Uterus (tissue), 4 donors: ENCODE results near the gene KCNC1. TPM values are rescaled to one million over a fixed set of nuclear protein-coding genes. Genes with fewer than 3 reads are reported as not detected.

Experiments used
- DNase-seq, 2 donors: peaks; one replicate each; pipeline ENCODE4 v3.0.0-alpha.2; 2019 to 2020
- H3K27ac ChIP-seq, 2 donors: fragments of 200-600 bp; sonication (generic); 1 replicate in 1 of 2; 2 replicates in 1 of 2; pipeline ENCODE4 v1.5.1; 2016 to 2018
- H3K27me3 ChIP-seq, 2 donors: fragments of 200-600 bp; sonication (generic); one replicate each; pipeline ENCODE4 v1.5.1; 2018 to 2019; ENCODE audit warnings: control low read depth in 1 of 2
- H3K36me3 ChIP-seq, 2 donors: fragments of 200-600 bp; sonication (generic); one replicate each; pipeline ENCODE4 v1.5.1; 2019; ENCODE audit warnings: control low read depth in 1 of 2
- H3K4me1 ChIP-seq, 2 donors: fragments of 200-600 bp; sonication (generic); one replicate each; pipeline ENCODE4 v1.5.1; 2018 to 2019; ENCODE audit warnings: control low read depth in 1 of 2
- H3K4me3 ChIP-seq, 2 donors: fragments of 200-600 bp; sonication (generic); 1 replicate in 1 of 2; 2 replicates in 1 of 2; pipeline ENCODE4 v1.5.1; 2018 to 2019; ENCODE audit warnings: mild to moderate bottlenecking in 1 of 2
- H3K9me3 ChIP-seq, 2 donors: fragments of 200-600 bp; sonication (generic); one replicate each; pipeline ENCODE4 v1.5.1; 2019; ENCODE audit warnings: control low read depth in 1 of 2
- POLR2A ChIP-seq, 2 donors: fragments of 450-650 bp; IDR thresholded peaks; one replicate each; pipeline ENCODE4 v1.6.1; 2016; ENCODE audit warnings: antibody characterized with exemption in 2 of 2, mild to moderate bottlenecking in 1 of 2, moderate library complexity in 1 of 2
- intact Hi-C: fragments of 100-400 bp; cut with DNase I; formaldehyde crosslinking; loops from one replicate; pipeline ENCODE4 v1.15.1; 2023; ENCODE audit warnings: low total_unique reads
- total RNA-seq, 4 donors: library from RNA; depleted of rRNA in 3 of 4; stranded (reverse); fragments of >200 nt in 3 of 4; gene quantifications; one replicate each; pipeline versions ENCODE4 v1.1.0 to v1.2.4, GENCODE V29; 2014 to 2023
- TF ChIP-seq, protein P1 (sequence below), 4 experiments: fragments of 200-600 bp in 2 of 4; fragments of 450-650 bp in 2 of 4; sonication (generic) in 2 of 4; IDR thresholded peaks; one replicate each; pipeline ENCODE4 v1.5.1; 2016 to 2019; ENCODE audit warnings: antibody characterized with exemption in 4 of 4, mild to moderate bottlenecking in 2 of 4, moderate library complexity in 1 of 4
- donor health status: DM: yes; HTN: yes; CAD: no.

Gene KCNC1
- total RNA-seq, 4 donors from 2014 or later: 0.41 TPM; not detected in 3

DNA sequence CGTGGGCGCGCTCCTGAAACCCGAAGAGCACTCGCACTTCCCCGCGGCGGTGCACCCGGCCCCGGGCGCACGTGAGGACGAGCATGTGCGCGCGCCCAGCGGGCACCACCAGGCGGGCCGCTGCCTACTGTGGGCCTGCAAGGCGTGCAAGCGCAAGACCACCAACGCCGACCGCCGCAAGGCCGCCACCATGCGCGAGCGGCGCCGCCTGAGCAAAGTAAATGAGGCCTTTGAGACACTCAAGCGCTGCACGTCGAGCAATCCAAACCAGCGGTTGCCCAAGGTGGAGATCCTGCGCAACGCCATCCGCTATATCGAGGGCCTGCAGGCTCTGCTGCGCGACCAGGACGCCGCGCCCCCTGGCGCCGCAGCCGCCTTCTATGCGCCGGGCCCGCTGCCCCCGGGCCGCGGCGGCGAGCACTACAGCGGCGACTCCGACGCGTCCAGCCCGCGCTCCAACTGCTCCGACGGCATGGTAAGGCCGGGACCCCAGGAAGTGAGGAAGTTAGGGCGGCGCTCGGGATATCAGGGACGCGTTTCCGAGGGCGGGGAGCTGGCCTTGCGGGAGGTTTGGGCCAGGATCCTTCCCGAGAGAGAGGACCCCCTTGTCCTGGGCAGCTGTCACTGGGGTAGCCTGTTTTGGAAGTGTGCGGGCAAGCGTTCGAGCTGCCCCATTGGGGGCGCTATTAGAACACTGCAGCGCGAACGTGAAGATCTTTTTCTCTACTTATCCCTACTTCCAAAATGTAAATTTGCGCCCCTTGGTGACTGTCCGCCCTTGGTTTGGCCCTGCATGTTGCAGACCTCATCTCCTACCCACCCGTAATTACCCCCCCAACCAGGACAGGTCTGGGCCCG lies 14.4 kb upstream of the KCNC1 start:
- Histone ChIP-seq H3K4me3 (no peak overlapping the region), H3K36me3 (no peaks in the 10 kb centered on the region), H3K9me3 (no peaks in the 10 kb centered on the region), H3K4me1 (peaks cover 0 to 14% of the 10 kb centered on the region in 2 donors), H3K27ac (no peak overlapping the region), H3K27me3 (peaks cover 0 to 21% of the 10 kb centered on the region in 2 donors)
- intact Hi-C loops: no loop called here
- DNase-seq: no peak
- no peak for TF ChIP-seq POLR2A (IDR thresholded peaks at IDR 0.05)
- TF ChIP-seq, protein P1, sequence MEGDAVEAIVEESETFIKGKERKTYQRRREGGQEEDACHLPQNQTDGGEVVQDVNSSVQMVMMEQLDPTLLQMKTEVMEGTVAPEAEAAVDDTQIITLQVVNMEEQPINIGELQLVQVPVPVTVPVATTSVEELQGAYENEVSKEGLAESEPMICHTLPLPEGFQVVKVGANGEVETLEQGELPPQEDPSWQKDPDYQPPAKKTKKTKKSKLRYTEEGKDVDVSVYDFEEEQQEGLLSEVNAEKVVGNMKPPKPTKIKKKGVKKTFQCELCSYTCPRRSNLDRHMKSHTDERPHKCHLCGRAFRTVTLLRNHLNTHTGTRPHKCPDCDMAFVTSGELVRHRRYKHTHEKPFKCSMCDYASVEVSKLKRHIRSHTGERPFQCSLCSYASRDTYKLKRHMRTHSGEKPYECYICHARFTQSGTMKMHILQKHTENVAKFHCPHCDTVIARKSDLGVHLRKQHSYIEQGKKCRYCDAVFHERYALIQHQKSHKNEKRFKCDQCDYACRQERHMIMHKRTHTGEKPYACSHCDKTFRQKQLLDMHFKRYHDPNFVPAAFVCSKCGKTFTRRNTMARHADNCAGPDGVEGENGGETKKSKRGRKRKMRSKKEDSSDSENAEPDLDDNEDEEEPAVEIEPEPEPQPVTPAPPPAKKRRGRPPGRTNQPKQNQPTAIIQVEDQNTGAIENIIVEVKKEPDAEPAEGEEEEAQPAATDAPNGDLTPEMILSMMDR (IDR thresholded peaks at IDR 0.05): no peak

DNA sequence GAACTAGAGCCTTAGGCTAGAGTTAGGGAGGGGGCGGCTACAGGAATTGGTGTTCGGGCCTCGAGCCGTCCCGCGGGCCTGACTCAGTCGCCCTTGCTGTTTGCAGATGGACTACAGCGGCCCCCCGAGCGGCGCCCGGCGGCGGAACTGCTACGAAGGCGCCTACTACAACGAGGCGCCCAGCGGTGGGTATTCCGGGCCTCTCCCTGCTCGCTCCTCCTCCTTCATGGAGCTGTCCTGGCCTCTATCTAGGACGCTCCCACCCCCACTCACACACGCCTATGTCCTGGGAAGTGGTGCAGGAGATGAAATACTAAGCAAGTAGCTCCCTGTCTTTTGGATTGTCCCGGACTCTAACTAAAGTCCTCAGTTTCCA lies 13.8 kb upstream of the KCNC1 start:
- Histone ChIP-seq H3K27me3 (peaks cover 0 to 21% of the 10 kb centered on the region in 2 donors), H3K4me3 (no peak overlapping the region), H3K9me3 (no peaks in the 10 kb centered on the region), H3K36me3 (no peaks in the 10 kb centered on the region), H3K27ac (no peak overlapping the region), H3K4me1 (peaks cover 0 to 14% of the 10 kb centered on the region in 2 donors)
- TF ChIP-seq, protein P1 (IDR thresholded peaks at IDR 0.05): no peak
- no peak for TF ChIP-seq POLR2A (IDR thresholded peaks at IDR 0.05)
- intact Hi-C loops: no loop called here
- DNase-seq: no peak

DNA sequence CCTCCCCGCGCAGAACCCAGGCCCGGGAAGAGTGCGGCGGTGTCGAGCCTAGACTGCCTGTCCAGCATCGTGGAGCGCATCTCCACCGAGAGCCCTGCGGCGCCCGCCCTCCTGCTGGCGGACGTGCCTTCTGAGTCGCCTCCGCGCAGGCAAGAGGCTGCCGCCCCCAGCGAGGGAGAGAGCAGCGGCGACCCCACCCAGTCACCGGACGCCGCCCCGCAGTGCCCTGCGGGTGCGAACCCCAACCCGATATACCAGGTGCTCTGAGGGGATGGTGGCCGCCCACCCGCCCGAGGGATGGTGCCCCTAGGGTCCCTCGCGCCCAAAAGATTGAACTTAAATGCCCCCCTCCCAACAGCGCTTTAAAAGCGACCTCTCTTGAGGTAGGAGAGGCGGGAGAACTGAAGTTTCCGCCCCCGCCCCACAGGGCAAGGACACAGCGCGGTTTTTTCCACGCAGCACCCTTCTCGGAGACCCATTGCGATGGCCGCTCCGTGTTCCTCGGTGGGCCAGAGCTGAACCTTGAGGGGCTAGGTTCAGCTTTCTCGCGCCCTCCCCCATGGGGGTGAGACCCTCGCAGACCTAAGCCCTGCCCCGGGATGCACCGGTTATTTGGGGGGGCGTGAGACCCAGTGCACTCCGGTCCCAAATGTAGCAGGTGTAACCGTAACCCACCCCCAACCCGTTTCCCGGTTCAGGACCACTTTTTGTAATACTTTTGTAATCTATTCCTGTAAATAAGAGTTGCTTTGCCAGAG lies 13.2 kb upstream of the KCNC1 start:
- no peak for TF ChIP-seq POLR2A (IDR thresholded peaks at IDR 0.05)
- TF ChIP-seq, protein P1 (IDR thresholded peaks at IDR 0.05): no peak
- peaks cover 0 to 21% of the 10 kb centered on the region in 2 donors for H3K27me3 ChIP-seq

DNA sequence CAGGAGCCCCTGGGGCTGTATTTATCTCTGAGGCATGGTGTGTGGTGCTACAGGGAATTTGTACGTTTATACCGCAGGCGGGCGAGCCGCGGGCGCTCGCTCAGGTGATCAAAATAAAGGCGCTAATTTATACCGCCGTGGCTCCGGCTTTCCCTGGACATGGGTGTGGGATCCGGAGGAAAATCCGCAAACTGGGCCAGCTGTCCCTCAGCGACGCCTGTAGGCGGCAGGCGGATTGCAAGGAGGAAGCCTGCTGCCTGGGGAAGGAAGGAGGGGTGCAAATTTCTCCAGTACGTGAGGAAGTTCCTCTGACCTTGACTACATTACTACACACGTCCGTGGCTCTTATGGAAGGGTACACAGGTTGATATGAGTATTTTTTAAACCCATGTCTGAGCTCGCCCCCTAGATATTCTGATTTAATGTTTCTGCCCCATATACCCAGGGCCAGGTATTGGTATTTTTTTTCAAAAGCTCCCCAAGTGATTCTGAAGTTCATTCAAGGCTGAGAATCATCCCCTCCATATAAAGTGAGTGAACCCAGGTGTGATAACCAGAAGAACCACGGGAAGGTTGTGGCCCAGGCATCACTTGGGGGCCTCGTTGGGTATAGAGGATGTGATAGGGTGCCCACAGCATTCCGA lies 12.5 kb upstream of the KCNC1 start:
- Histone ChIP-seq H3K36me3 (no peaks in the 10 kb centered on the region), H3K4me3 (no peak overlapping the region), H3K27me3 (peaks cover 0 to 21% of the 10 kb centered on the region in 2 donors), H3K27ac (no peak overlapping the region), H3K4me1 (peaks cover 0 to 14% of the 10 kb centered on the region in 2 donors), H3K9me3 (no peaks in the 10 kb centered on the region)
- DNase-seq: no peak
- TF ChIP-seq POLR2A (IDR thresholded peaks at IDR 0.05): no peak
- TF ChIP-seq, protein P1 (IDR thresholded peaks at IDR 0.05): no peak
- intact Hi-C loops: no loop called here

More for the DNA sequence above, 13.2 kb upstream of the KCNC1 start:
- no peak for DNase-seq
- H3K4me3 ChIP-seq: no peak overlapping the region
- H3K9me3 ChIP-seq: no peaks in the 10 kb centered on the region
- H3K4me1 ChIP-seq: peaks cover 0 to 14% of the 10 kb centered on the region in 2 donors
- H3K27ac ChIP-seq: no peak overlapping the region
- intact Hi-C loops: no loop called here
- H3K36me3 ChIP-seq: no peaks in the 10 kb centered on the region
